ENCODE data around the gene CCDC85B. TPM values are rescaled to one million over a fixed set of nuclear protein-coding genes. Genes with fewer than 3 reads are reported as not detected.
A peak's percentile ranks its signal among the peaks of the same experiment; 100 is the strongest.

Gene CCDC85B
- total and polyA plus RNA-seq, 4 donors, result 15.7 to 53.9 (median 36.8) TPM

DNA sequence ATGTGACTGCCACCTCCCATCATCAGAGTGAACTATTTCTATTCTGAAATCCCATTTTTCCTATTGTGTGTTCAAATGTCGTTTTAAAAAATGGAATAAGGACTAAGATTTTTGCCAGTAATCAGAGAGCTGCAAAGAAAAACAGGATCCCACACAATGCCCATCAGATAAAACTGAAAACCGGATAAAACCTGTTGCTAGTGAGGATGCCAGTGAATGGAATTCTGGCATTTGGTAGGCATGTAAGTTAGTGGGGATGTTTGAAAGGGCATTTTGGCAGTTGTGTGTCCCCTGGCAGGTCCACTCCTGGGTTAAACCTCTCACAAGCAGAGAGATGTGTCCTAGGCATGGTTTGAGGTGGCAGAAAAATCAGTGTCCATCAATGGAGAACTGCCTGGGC, 34.9 kb downstream of the CCDC85B start:
- DNase-seq (ENCODE audit: low read depth in 4 of 6, low spot score in 6 of 6), result no peak
- peaks cover 8% of the 10 kb centered on the region for H3K4me1 ChIP-seq (ENCODE audit: control insufficient read depth, insufficient read depth, low read length)
- no peaks in the 10 kb centered on the region for H3K27me3 ChIP-seq (ENCODE audit: control insufficient read depth, insufficient read depth, low read length)
- H3K4me3 ChIP-seq (ENCODE audit: low read depth, low read length), result no peak overlapping the region
- no peak overlapping the region for H3K27ac ChIP-seq (ENCODE audit: low read depth, low read length)
- H3K36me3 ChIP-seq (ENCODE audit: control insufficient read depth, insufficient read depth, low read length), result peaks cover 48% of the 10 kb centered on the region
- WGBS (ENCODE audit: insufficient coverage), result 80% methylated on average over 1 of the region's 2 CpGs
- no peaks in the 10 kb centered on the region for H3K9me3 ChIP-seq (ENCODE audit: control insufficient read depth, insufficient read depth, low read length)

DNA sequence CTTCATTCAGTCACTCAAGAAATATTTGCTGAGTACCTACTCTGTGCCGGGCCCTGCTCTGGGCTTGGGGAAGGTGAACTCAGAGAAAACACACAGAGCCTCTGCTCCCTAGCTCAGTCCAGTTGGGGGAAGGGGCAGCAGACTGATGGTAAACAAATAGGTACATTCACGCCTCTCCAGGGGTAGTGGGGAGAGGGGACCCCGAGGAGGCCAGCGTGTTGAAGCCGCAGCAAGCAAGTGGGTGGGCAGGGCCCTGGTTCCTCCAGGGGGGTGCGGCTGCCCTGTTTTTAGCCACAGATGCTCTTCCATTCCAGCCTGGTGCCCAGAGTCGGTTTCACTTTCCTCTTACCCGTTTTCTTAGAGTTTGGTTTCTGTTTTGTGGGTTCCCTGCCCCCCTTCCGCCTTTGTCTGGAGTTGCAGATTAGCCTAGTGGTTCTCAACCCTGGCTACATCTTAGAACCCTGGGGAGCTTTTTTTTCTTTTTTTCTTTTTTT, 37.5 kb downstream of the CCDC85B start:
- H3K27ac ChIP-seq (ENCODE audit: low read depth, low read length), result no peak overlapping the region
- no peak overlapping the region for H3K4me3 ChIP-seq (ENCODE audit: low read depth, low read length)
- DNase-seq (ENCODE audit: low read depth in 4 of 6, low spot score in 6 of 6), result no peak

DNA sequence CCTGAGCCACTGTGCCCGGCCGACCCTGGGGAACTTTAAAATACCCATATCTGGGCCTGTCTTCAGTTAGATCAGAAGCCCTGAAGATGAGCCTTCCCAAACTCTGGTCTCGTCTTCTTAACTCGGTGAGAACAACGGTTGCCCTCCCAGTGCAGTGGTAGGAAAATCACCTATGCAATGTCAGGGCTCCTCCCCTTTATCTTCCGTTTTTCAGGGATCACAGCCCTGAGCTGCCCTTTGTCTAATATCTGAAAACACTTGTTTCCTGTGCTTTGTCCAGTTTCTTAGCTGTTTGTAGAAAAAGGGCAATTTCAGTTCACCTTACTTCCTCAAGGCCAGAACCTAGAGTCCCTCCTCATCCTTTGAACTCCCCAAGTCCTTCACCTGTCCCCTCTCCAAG, 38.2 kb downstream of the CCDC85B start:
- H3K27me3 ChIP-seq (ENCODE audit: control insufficient read depth, insufficient read depth, low read length), result no peaks in the 10 kb centered on the region
- H3K4me1 ChIP-seq (ENCODE audit: control insufficient read depth, insufficient read depth, low read length), result no peaks in the 10 kb centered on the region
- H3K27ac ChIP-seq (ENCODE audit: low read depth, low read length), result no peak overlapping the region
- no peak overlapping the region for H3K4me3 ChIP-seq (ENCODE audit: low read depth, low read length)
- H3K36me3 ChIP-seq (ENCODE audit: control insufficient read depth, insufficient read depth, low read length), result peaks cover 16% of the 10 kb centered on the region
- no peaks in the 10 kb centered on the region for H3K9me3 ChIP-seq (ENCODE audit: control insufficient read depth, insufficient read depth, low read length)
- no peak for DNase-seq (ENCODE audit: low read depth in 4 of 6, low spot score in 6 of 6)
- 51% methylated on average over 6 of the region's 6 CpGs for WGBS (ENCODE audit: insufficient coverage)

More for the DNA sequence above, 37.5 kb downstream of the CCDC85B start:
- H3K9me3 ChIP-seq (ENCODE audit: control insufficient read depth, insufficient read depth, low read length), result no peaks in the 10 kb centered on the region
- H3K27me3 ChIP-seq (ENCODE audit: control insufficient read depth, insufficient read depth, low read length), result no peaks in the 10 kb centered on the region
- no peaks in the 10 kb centered on the region for H3K4me1 ChIP-seq (ENCODE audit: control insufficient read depth, insufficient read depth, low read length)
- H3K36me3 ChIP-seq (ENCODE audit: control insufficient read depth, insufficient read depth, low read length), result peaks cover 23% of the 10 kb centered on the region
- WGBS (ENCODE audit: insufficient coverage), result 59% methylated on average over 5 of the region's 9 CpGs

DNA sequence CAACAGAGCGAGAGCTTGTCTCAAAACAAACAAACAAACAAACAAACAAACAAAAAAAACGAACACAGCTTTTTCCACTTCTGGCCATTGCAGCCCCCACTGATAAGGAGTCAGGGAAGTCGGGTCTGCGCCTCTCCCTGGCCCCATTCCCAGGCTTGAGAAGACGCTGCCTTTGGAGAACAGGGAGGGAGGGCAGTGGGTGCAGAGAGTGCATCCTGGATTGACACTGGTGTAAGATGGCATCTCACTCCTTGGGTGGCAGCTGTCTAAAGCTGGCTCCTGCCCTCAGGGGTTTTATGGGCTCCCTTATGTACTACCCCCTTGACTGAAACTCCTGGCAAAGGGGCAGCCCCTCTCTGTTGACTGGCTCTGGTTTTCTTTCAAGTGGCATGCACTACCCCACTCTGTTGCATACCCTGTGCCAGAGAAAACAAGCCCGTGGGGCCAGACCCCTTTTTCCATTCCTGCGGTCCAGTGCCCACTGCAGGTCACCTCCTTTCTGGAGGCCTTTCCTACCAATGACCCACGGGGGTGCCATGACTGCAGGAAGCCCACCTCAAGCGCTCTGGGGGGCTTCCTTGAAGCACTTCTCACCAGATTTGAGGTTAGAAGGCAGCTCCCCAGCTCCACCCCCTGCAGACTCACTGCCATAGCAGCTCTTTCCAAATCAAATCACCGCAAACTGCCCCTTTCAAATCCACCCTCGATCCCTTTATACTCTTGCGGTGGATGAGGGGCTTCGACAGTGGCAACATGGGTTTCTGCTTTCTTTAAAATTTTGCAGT, 41.5 kb downstream of the CCDC85B start:
- WGBS (ENCODE audit: insufficient coverage), result 69% methylated on average over 12 of the region's 13 CpGs
- Histone ChIP-seq H3K27ac (ENCODE audit: low read depth, low read length) (no peak overlapping the region), H3K4me1 (ENCODE audit: control insufficient read depth, insufficient read depth, low read length) (no peaks in the 10 kb centered on the region), H3K27me3 (ENCODE audit: control insufficient read depth, insufficient read depth, low read length) (no peaks in the 10 kb centered on the region), H3K9me3 (ENCODE audit: control insufficient read depth, insufficient read depth, low read length) (no peaks in the 10 kb centered on the region), H3K36me3 (ENCODE audit: control insufficient read depth, insufficient read depth, low read length) (peaks cover 4% of the 10 kb centered on the region), H3K4me3 (ENCODE audit: low read depth, low read length) (no peak overlapping the region)
- no peak for DNase-seq (ENCODE audit: low read depth in 4 of 6, low spot score in 6 of 6)

DNA sequence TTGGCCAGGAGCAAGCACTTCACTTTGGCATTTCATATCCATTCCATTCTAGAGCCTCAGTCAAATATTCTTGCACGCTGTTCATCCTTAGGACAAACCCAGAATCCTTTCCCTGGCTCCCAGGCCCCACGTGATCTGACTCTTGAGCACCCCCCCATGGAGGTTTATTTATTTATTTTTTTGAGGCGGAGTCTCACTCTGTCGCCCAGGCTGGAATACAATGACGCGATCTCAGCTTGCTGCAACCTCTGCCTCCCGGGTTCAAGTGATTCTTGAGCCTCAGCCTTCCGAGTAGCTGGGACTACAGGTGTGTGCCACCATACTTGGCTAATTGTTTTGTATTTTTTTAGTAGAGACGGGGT, 42.1 kb downstream of the CCDC85B start:
- DNase-seq (ENCODE audit: low read depth in 4 of 6, low spot score in 6 of 6), result peak in 1 of 6 donors; percentile 9
- H3K9me3 ChIP-seq (ENCODE audit: control insufficient read depth, insufficient read depth, low read length), result no peaks in the 10 kb centered on the region
- H3K36me3 ChIP-seq (ENCODE audit: control insufficient read depth, insufficient read depth, low read length), result peaks cover 4% of the 10 kb centered on the region
- no peaks in the 10 kb centered on the region for H3K27me3 ChIP-seq (ENCODE audit: control insufficient read depth, insufficient read depth, low read length)
- no peaks in the 10 kb centered on the region for H3K4me1 ChIP-seq (ENCODE audit: control insufficient read depth, insufficient read depth, low read length)
- H3K4me3 ChIP-seq (ENCODE audit: low read depth, low read length), result no peak overlapping the region
- WGBS (ENCODE audit: insufficient coverage), result 33% methylated on average over 7 of the region's 9 CpGs
- H3K27ac ChIP-seq (ENCODE audit: low read depth, low read length), result no peak overlapping the region

DNA sequence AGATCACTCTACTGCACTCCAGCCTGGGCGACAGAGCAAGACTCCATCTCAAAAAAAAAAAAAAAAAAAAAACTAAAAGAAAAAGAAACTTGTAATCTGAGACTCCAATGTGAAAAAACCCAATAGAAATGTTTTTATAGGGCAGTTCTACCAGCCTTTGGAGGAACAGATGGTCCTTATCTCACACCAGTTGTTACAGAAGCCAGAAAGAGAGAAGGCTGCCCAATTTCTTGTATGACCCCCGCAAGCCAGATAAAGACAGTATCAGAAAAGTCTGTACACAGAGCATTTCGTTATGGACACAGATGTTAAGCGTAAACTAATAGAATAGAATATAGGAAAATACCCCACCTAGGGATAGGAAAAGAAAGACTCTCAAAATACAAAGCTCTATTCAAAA, 43.5 kb downstream of the CCDC85B start:
- Histone ChIP-seq H3K27ac (ENCODE audit: low read depth, low read length) (no peak overlapping the region), H3K9me3 (ENCODE audit: control insufficient read depth, insufficient read depth, low read length) (no peaks in the 10 kb centered on the region), H3K36me3 (ENCODE audit: control insufficient read depth, insufficient read depth, low read length) (peaks cover 2% of the 10 kb centered on the region), H3K27me3 (ENCODE audit: control insufficient read depth, insufficient read depth, low read length) (no peaks in the 10 kb centered on the region), H3K4me3 (ENCODE audit: low read depth, low read length) (no peak overlapping the region), H3K4me1 (ENCODE audit: control insufficient read depth, insufficient read depth, low read length) (no peaks in the 10 kb centered on the region)
- DNase-seq (ENCODE audit: low read depth in 4 of 6, low spot score in 6 of 6), result peak in 1 of 6 donors; percentile 39
- WGBS (ENCODE audit: insufficient coverage), result no CpG with 5 or more reads among the region's 4 CpGs

DNA sequence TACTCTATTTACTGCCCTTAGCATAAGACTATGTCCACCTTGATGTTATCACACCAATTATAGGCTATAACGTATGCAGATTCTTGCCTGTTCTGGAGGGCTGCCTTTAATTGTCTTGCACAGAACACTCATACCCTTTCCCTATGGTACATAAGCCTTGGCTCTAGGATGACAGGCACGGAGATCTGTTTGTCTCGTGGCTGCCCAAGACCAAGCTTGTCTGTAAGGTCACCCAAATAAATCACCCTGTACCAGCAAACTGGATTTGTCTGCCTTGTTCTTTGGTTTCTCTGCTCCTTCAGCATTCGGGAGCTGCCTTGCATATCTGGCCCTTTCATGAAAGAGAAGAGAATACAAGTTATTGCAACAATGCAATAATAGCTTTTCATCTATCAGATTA, 47.3 kb downstream of the CCDC85B start:
- Histone ChIP-seq H3K4me3 (ENCODE audit: low read depth, low read length) (no peak overlapping the region), H3K27me3 (ENCODE audit: control insufficient read depth, insufficient read depth, low read length) (no peaks in the 10 kb centered on the region), H3K27ac (ENCODE audit: low read depth, low read length) (no peak overlapping the region), H3K9me3 (ENCODE audit: control insufficient read depth, insufficient read depth, low read length) (no peaks in the 10 kb centered on the region), H3K4me1 (ENCODE audit: control insufficient read depth, insufficient read depth, low read length) (no peaks in the 10 kb centered on the region), H3K36me3 (ENCODE audit: control insufficient read depth, insufficient read depth, low read length) (no peaks in the 10 kb centered on the region)
- DNase-seq (ENCODE audit: low read depth in 4 of 6, low spot score in 6 of 6), result peak in 1 of 6 donors; percentile 57
- WGBS (ENCODE audit: insufficient coverage), result 40% methylated on average over 3 of the region's 4 CpGs

Other genes with a start within 250 kb of the CCDC85B start
- gene RELA, start 227.8 kb upstream of the CCDC85B start, total RNA-seq, result 10 to 100 TPM; 14.5 to 29.4 TPM
- 10 to 100 TPM; 53.9 to 57.7 TPM for gene RELA, start 227.8 kb upstream of the CCDC85B start, polyA plus RNA-seq (ENCODE audit: insufficient read length in 2 of 2)
- 10 to 100 TPM; 41.5 to 74.5 TPM for gene KAT5, start 178.4 kb upstream of the CCDC85B start, total RNA-seq
- 10 to 100 TPM; 80.3 to 81.2 TPM for gene KAT5, start 178.4 kb upstream of the CCDC85B start, polyA plus RNA-seq (ENCODE audit: insufficient read length in 2 of 2)
- gene RNASEH2C, start 169.9 kb upstream of the CCDC85B start, total RNA-seq, result 10 to 100 TPM; 11.8 to 52.6 TPM
- 10 to 100 TPM; 48.0 to 56.5 TPM for gene RNASEH2C, start 169.9 kb upstream of the CCDC85B start, polyA plus RNA-seq (ENCODE audit: insufficient read length in 2 of 2)
- gene AP5B1, start 109.7 kb upstream of the CCDC85B start, total RNA-seq, result 1 to 10 TPM; 5.0 to 6.4 TPM
- 1 to 10 TPM; 6.9 to 9.3 TPM for gene AP5B1, start 109.7 kb upstream of the CCDC85B start, polyA plus RNA-seq (ENCODE audit: insufficient read length in 2 of 2)
- not detected for gene OVOL1, start 103.6 kb upstream of the CCDC85B start, total RNA-seq
- under 1 TPM in 1 of 2 donors, not detected in 1; 0.09 TPM for gene OVOL1, start 103.6 kb upstream of the CCDC85B start, polyA plus RNA-seq (ENCODE audit: insufficient read length in 2 of 2)
- 1 to 10 TPM; 3.3 to 4.0 TPM for gene SNX32, start 56.7 kb upstream of the CCDC85B start, total RNA-seq
- gene SNX32, start 56.7 kb upstream of the CCDC85B start, polyA plus RNA-seq (ENCODE audit: insufficient read length in 2 of 2), result 10 to 100 TPM in 1 of 2 donors, 1 to 10 TPM in 1; 9.7 to 22.1 TPM
- 100 to 1,000 TPM; 472 to 682 TPM for gene CFL1, start 32.5 kb upstream of the CCDC85B start, total RNA-seq
- 1,000 to 10,000 TPM; 1,362 to 1,371 TPM for gene CFL1, start 32.5 kb upstream of the CCDC85B start, polyA plus RNA-seq (ENCODE audit: insufficient read length in 2 of 2)
- 10 to 100 TPM; 24.9 to 49.7 TPM for gene MUS81, start 30.2 kb upstream of the CCDC85B start, total RNA-seq
- gene MUS81, start 30.2 kb upstream of the CCDC85B start, polyA plus RNA-seq (ENCODE audit: insufficient read length in 2 of 2), result 10 to 100 TPM; 57.4 to 62.0 TPM
- 10 to 100 TPM; 21.2 to 84.5 TPM for gene EFEMP2, start 17.9 kb upstream of the CCDC85B start, total RNA-seq
- 10 to 100 TPM; 73.6 to 94.1 TPM for gene EFEMP2, start 17.9 kb upstream of the CCDC85B start, polyA plus RNA-seq (ENCODE audit: insufficient read length in 2 of 2)
- under 1 TPM; 0.20 to 0.39 TPM for gene CTSW, start 10.8 kb upstream of the CCDC85B start, total RNA-seq
- gene CTSW, start 10.8 kb upstream of the CCDC85B start, polyA plus RNA-seq (ENCODE audit: insufficient read length in 2 of 2), result under 1 TPM; 0.51 to 0.96 TPM
- gene FIBP, start 2.2 kb upstream of the CCDC85B start, total RNA-seq, result 100 to 1,000 TPM in 1 of 2 donors, 10 to 100 TPM in 1; 79.4 to 139 TPM
- gene FIBP, start 2.2 kb upstream of the CCDC85B start, polyA plus RNA-seq (ENCODE audit: insufficient read length in 2 of 2), result 100 to 1,000 TPM; 144 to 158 TPM
- under 1 TPM in 1 of 2 donors, not detected in 1; 0.20 TPM for gene FOSL1, start 9.7 kb downstream of the CCDC85B start, total RNA-seq
- under 1 TPM; 0.36 to 0.41 TPM for gene FOSL1, start 9.7 kb downstream of the CCDC85B start, polyA plus RNA-seq (ENCODE audit: insufficient read length in 2 of 2)
- 10 to 100 TPM; 13.9 to 20.4 TPM for gene C11orf68, start 28.4 kb downstream of the CCDC85B start, total RNA-seq
- 10 to 100 TPM; 62.3 to 66.2 TPM for gene C11orf68, start 28.4 kb downstream of the CCDC85B start, polyA plus RNA-seq (ENCODE audit: insufficient read length in 2 of 2)
- 100 to 1,000 TPM in 1 of 2 donors, 10 to 100 TPM in 1; 46.4 to 127 TPM for gene DRAP1, start 28.8 kb downstream of the CCDC85B start, total RNA-seq
- gene DRAP1, start 28.8 kb downstream of the CCDC85B start, polyA plus RNA-seq (ENCODE audit: insufficient read length in 2 of 2), result 100 to 1,000 TPM; 178 to 183 TPM
- under 1 TPM in 1 of 2 donors, not detected in 1; 0.39 TPM for gene TSGA10IP, start 54.8 kb downstream of the CCDC85B start, total RNA-seq
- gene TSGA10IP, start 54.8 kb downstream of the CCDC85B start, polyA plus RNA-seq (ENCODE audit: insufficient read length in 2 of 2), result under 1 TPM; 0.60 to 0.68 TPM
- gene SART1, start 71.1 kb downstream of the CCDC85B start, total RNA-seq, result 10 to 100 TPM; 29.2 to 43.3 TPM
- gene SART1, start 71.1 kb downstream of the CCDC85B start, polyA plus RNA-seq (ENCODE audit: insufficient read length in 2 of 2), result 10 to 100 TPM; 60.6 to 68.2 TPM
- gene EIF1AD, start 111.5 kb downstream of the CCDC85B start, total RNA-seq, result 10 to 100 TPM; 18.4 to 33.7 TPM
- gene EIF1AD, start 111.5 kb downstream of the CCDC85B start, polyA plus RNA-seq (ENCODE audit: insufficient read length in 2 of 2), result 10 to 100 TPM; 24.6 to 33.7 TPM
- 10 to 100 TPM; 14.3 to 45.2 TPM for gene BANF1, start 111.8 kb downstream of the CCDC85B start, total RNA-seq
- gene BANF1, start 111.8 kb downstream of the CCDC85B start, polyA plus RNA-seq (ENCODE audit: insufficient read length in 2 of 2), result 100 to 1,000 TPM; 264 to 280 TPM
- gene CST6, start 121.3 kb downstream of the CCDC85B start, total RNA-seq, result under 1 TPM in 1 of 2 donors, not detected in 1; 0.17 TPM
- not detected for gene CST6, start 121.3 kb downstream of the CCDC85B start, polyA plus RNA-seq (ENCODE audit: insufficient read length in 2 of 2)
- gene CATSPER1, start 135.8 kb downstream of the CCDC85B start, total RNA-seq, result not detected
- gene CATSPER1, start 135.8 kb downstream of the CCDC85B start, polyA plus RNA-seq (ENCODE audit: insufficient read length in 2 of 2), result under 1 TPM in 1 of 2 donors, not detected in 1; 0.10 TPM
- gene GAL3ST3, start 158.5 kb downstream of the CCDC85B start, total RNA-seq, result 1 to 10 TPM; 4.5 to 5.8 TPM
- 10 to 100 TPM; 18.5 to 19.0 TPM for gene GAL3ST3, start 158.5 kb downstream of the CCDC85B start, polyA plus RNA-seq (ENCODE audit: insufficient read length in 2 of 2)
- gene SF3B2, start 161.7 kb downstream of the CCDC85B start, total RNA-seq, result 100 to 1,000 TPM in 1 of 2 donors, 10 to 100 TPM in 1; 84.1 to 156 TPM
- 100 to 1,000 TPM; 237 to 246 TPM for gene SF3B2, start 161.7 kb downstream of the CCDC85B start, polyA plus RNA-seq (ENCODE audit: insufficient read length in 2 of 2)
- gene PACS1, start 179.6 kb downstream of the CCDC85B start, total RNA-seq, result 10 to 100 TPM; 29.9 to 51.8 TPM
- gene PACS1, start 179.6 kb downstream of the CCDC85B start, polyA plus RNA-seq (ENCODE audit: insufficient read length in 2 of 2), result 100 to 1,000 TPM in 1 of 2 donors, 10 to 100 TPM in 1; 92.3 to 114 TPM

Measured in spinal cord (tissue), 10 donors.